ENCODE results near the gene FFAR4.

DNA sequence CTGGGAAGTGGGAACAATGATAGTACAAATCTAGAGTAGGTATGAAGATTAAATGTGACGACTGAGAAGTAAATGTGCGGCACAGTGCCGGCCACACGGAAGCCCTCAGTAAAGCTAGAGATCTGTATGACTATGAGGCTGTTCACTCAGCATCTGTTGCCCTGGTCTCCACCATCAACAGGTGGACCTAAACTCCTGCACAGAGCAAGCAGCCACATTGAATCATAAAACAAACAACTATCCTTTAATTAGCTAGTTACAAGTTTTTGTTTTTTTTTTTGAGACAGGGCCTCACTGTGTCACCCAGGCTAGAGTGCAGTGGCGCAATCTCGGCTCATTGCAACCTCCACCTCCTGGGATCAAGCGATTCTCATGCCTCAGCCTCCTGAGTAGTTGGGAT lies 18.0 kb downstream of the FFAR4 start:
- TF ChIP-seq, protein P1, sequence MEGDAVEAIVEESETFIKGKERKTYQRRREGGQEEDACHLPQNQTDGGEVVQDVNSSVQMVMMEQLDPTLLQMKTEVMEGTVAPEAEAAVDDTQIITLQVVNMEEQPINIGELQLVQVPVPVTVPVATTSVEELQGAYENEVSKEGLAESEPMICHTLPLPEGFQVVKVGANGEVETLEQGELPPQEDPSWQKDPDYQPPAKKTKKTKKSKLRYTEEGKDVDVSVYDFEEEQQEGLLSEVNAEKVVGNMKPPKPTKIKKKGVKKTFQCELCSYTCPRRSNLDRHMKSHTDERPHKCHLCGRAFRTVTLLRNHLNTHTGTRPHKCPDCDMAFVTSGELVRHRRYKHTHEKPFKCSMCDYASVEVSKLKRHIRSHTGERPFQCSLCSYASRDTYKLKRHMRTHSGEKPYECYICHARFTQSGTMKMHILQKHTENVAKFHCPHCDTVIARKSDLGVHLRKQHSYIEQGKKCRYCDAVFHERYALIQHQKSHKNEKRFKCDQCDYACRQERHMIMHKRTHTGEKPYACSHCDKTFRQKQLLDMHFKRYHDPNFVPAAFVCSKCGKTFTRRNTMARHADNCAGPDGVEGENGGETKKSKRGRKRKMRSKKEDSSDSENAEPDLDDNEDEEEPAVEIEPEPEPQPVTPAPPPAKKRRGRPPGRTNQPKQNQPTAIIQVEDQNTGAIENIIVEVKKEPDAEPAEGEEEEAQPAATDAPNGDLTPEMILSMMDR (IDR thresholded peaks at IDR 0.05): no peak
- TF ChIP-seq FOSL2 (IDR thresholded peaks at IDR 0.05) (no peak), FOSL2 (CRISPR knock-in tag; IDR thresholded peaks at IDR 0.05) (no peak), POLR2A (IDR thresholded peaks at IDR 0.05; ENCODE audit: low read length) (no peak), EP300 (IDR thresholded peaks at IDR 0.05) (no peak)
- TF ChIP-seq, protein P2, sequence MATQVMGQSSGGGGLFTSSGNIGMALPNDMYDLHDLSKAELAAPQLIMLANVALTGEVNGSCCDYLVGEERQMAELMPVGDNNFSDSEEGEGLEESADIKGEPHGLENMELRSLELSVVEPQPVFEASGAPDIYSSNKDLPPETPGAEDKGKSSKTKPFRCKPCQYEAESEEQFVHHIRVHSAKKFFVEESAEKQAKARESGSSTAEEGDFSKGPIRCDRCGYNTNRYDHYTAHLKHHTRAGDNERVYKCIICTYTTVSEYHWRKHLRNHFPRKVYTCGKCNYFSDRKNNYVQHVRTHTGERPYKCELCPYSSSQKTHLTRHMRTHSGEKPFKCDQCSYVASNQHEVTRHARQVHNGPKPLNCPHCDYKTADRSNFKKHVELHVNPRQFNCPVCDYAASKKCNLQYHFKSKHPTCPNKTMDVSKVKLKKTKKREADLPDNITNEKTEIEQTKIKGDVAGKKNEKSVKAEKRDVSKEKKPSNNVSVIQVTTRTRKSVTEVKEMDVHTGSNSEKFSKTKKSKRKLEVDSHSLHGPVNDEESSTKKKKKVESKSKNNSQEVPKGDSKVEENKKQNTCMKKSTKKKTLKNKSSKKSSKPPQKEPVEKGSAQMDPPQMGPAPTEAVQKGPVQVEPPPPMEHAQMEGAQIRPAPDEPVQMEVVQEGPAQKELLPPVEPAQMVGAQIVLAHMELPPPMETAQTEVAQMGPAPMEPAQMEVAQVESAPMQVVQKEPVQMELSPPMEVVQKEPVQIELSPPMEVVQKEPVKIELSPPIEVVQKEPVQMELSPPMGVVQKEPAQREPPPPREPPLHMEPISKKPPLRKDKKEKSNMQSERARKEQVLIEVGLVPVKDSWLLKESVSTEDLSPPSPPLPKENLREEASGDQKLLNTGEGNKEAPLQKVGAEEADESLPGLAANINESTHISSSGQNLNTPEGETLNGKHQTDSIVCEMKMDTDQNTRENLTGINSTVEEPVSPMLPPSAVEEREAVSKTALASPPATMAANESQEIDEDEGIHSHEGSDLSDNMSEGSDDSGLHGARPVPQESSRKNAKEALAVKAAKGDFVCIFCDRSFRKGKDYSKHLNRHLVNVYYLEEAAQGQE (IDR thresholded peaks at IDR 0.05): no peak
